Upper lobe of right lung (tissue), 1 donor: Measurements from ENCODE around the gene TMCO5A. TPM values are rescaled to one million over a fixed set of nuclear protein-coding genes. Genes with fewer than 3 reads are reported as not detected.

Experiments
- ATAC-seq: fragments of 200-7000 bp; cut with Tn5 transposase; one replicate; pipeline ENCODE4 v1.9.1; 2020; ENCODE audit warnings: mild to moderate bottlenecking, moderate library complexity
- DNase-seq: peaks from one replicate; pipeline ENCODE4 v3.0.0-alpha.2; 2020
- H3K27ac ChIP-seq: fragments of 200-600 bp; one replicate; pipeline ENCODE4 v1.8.0; 2022
- H3K27me3 ChIP-seq: fragments of 200-600 bp; one replicate; pipeline ENCODE4 v1.8.0; 2022; ENCODE audit warnings: mild to moderate bottlenecking
- H3K36me3 ChIP-seq: fragments of 200-600 bp; one replicate; pipeline ENCODE4 v1.8.0; 2022
- H3K4me1 ChIP-seq: fragments of 200-600 bp; one replicate; pipeline ENCODE4 v1.8.0; 2022
- H3K4me3 ChIP-seq: fragments of 200-600 bp; one replicate; pipeline ENCODE4 v1.8.0; 2022; ENCODE audit warnings: mild to moderate bottlenecking
- H3K9me3 ChIP-seq: fragments of 200-600 bp; one replicate; pipeline ENCODE4 v1.8.0; 2022
- intact Hi-C: fragments of 100-400 bp; cut with DNase I; formaldehyde crosslinking; loops from one replicate; pipeline ENCODE4 v1.11.0; 2022
- long read RNA-seq: library from polyadenylated mRNA; unstranded; transcript quantifications from one replicate; pipeline ENCODE4 v2.0.0, GENCODE V29; 2021
- total RNA-seq: library from RNA; stranded (reverse); fragmentation: NEBNext Ultra II Directional; extraction: Animal tissue kit (Norgen Biotek cat#: 25700); gene quantifications from one replicate; pipeline ENCODE4 v1.2.1, GENCODE V29; 2021
- TF ChIP-seq, protein P1 (sequence below): fragments of 200-600 bp; IDR thresholded peaks from one replicate; pipeline ENCODE4 v1.8.0; 2022; ENCODE audit warnings: antibody characterized with exemption
- donor health status: DM: no; HTN: yes; CAD: no; lungs with severe emphysema.

The TMCO5A gene
- not detected for total RNA-seq
- long read RNA-seq = 0 reads

GRCh38 chr15:37934340-37934739 is at the start of gene TMCO5A:
TSS of gene TMCO5A (plus strand) at chr15:37934640. CDS start at chr15:37936324, 1,684 bp downstream.
- Histone ChIP-seq H3K36me3 (no peaks in the 10 kb centered on the region), H3K27ac (no peak within 1 kb of the TSS), H3K9me3 (no peaks in the 10 kb centered on the region), H3K4me1 (no peaks in the 10 kb centered on the region), H3K27me3 (no peaks in the 10 kb centered on the region), H3K4me3 (no peak within 1 kb of the TSS)
- DNase-seq (no peak), ATAC-seq (no peak)
- TF ChIP-seq, protein P1, sequence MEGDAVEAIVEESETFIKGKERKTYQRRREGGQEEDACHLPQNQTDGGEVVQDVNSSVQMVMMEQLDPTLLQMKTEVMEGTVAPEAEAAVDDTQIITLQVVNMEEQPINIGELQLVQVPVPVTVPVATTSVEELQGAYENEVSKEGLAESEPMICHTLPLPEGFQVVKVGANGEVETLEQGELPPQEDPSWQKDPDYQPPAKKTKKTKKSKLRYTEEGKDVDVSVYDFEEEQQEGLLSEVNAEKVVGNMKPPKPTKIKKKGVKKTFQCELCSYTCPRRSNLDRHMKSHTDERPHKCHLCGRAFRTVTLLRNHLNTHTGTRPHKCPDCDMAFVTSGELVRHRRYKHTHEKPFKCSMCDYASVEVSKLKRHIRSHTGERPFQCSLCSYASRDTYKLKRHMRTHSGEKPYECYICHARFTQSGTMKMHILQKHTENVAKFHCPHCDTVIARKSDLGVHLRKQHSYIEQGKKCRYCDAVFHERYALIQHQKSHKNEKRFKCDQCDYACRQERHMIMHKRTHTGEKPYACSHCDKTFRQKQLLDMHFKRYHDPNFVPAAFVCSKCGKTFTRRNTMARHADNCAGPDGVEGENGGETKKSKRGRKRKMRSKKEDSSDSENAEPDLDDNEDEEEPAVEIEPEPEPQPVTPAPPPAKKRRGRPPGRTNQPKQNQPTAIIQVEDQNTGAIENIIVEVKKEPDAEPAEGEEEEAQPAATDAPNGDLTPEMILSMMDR = no peak
- intact Hi-C loops = no loop called here

DNA sequence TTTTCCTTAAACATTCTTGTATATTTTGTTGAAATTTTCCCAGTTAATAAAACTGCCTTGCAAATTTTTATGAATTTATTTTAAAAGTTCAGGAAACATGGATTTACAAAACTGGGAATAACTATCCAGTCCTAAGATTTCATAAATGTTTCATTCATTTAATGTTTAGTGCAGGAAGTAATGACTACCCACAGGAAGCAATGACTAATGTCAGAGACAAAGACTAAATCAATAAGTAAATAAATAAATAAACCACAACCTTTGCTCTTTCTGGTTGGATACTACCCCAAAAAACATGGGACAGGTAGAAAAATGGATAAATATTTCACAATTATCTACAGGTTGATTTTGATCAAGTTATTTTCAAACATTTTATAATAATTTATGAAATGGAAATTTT is 48.8 kb upstream of the TMCO5A start:
- no peak for ATAC-seq
- peaks cover 12% of the 10 kb centered on the region for H3K27me3 ChIP-seq
- TF ChIP-seq, protein P1 = no peak
- no peak overlapping the region for H3K4me3 ChIP-seq
- H3K36me3 ChIP-seq = no peaks in the 10 kb centered on the region
- H3K27ac ChIP-seq = no peak overlapping the region
- no peak for DNase-seq
- no peaks in the 10 kb centered on the region for H3K9me3 ChIP-seq
- no peaks in the 10 kb centered on the region for H3K4me1 ChIP-seq
- intact Hi-C loops = no loop called here

- Histone ChIP-seq H3K9me3 (no peaks in the 10 kb centered on the region), H3K27me3 (peaks cover 6% of the 10 kb centered on the region), H3K36me3 (no peaks in the 10 kb centered on the region), H3K27ac (no peak overlapping the region), H3K4me1 (no peaks in the 10 kb centered on the region), H3K4me3 (no peak overlapping the region)
- intact Hi-C loops = no loop called here
- ATAC-seq = no peak
- DNase-seq = no peak
- TF ChIP-seq, protein P1 = no peak
These were observed 46.1 kb upstream of the TMCO5A start for GRCh38 chr15:37888356-37888755.

DNA sequence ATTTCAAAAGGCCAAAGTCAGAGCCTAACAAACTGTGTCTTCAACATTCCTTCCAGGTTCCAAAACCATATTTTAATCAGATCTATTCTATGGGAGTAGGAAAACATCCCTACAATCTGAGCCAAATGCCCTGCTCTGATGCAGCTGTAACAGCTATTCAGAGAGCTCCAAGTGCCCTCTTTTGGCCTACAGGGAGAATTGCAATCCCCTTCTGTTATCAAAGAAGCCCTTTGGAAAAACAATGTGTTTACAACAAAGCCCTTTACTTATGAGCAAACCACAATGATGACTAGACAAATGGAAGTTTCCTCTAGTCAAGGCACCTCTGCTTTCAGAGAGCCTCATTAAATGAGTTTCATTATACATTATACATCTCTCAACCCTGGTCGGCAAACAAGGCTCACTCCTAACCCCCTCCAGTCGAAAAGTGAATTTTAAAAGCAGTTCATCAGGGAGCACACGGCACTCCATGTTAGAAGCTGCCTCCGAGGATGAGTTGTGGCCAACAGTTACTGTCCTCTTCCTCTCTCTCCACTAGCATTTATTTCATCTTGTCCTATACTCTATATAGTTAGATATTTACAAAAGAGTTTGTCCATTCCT is 42.6 kb upstream of the TMCO5A start:
- no peaks in the 10 kb centered on the region for H3K36me3 ChIP-seq
- intact Hi-C loops = no loop called here
- H3K27me3 ChIP-seq = no peaks in the 10 kb centered on the region
- DNase-seq = no peak
- TF ChIP-seq, protein P1 = peak; percentile 83
- H3K4me1 ChIP-seq = no peaks in the 10 kb centered on the region
- H3K4me3 ChIP-seq = no peak overlapping the region
- ATAC-seq = peak; percentile 81
- no peak overlapping the region for H3K27ac ChIP-seq
- no peaks in the 10 kb centered on the region for H3K9me3 ChIP-seq

DNA sequence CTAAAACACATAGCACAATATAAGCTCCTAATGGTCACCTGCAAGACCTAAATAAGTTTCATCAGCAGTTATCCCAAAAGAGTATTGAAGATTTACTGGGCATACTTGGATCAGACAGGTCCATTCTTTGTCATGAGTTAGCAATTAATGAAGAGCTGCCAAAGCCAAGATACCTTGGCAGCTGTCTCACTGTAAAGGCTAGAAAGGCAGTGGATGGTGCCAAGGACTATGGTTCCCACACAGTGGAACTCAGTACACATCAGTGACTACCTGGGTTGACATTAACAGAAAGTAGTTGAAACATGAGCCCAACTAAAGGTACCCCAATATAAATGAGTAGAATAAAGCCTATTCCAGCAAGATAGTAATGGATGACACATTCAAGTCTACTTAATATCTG is 41.1 kb upstream of the TMCO5A start:
- no peaks in the 10 kb centered on the region for H3K9me3 ChIP-seq
- H3K36me3 ChIP-seq = no peaks in the 10 kb centered on the region
- ATAC-seq (no peak), DNase-seq (no peak)
- no peak overlapping the region for H3K27ac ChIP-seq
- no peak overlapping the region for H3K4me3 ChIP-seq
- no peaks in the 10 kb centered on the region for H3K4me1 ChIP-seq
- no peaks in the 10 kb centered on the region for H3K27me3 ChIP-seq
- TF ChIP-seq, protein P1 = no peak
- intact Hi-C loops = no loop called here

- no peak overlapping the region for H3K27ac ChIP-seq
- TF ChIP-seq, protein P1 = no peak
These were observed 36.1 kb upstream of the TMCO5A start for GRCh38 chr15:37898362-37898761.

More at GRCh38 chr15:37898362-37898761, 36.1 kb upstream of the TMCO5A start:
- intact Hi-C loops = no loop called here
- no peak overlapping the region for H3K4me3 ChIP-seq
- no peaks in the 10 kb centered on the region for H3K27me3 ChIP-seq
- H3K4me1 ChIP-seq = no peaks in the 10 kb centered on the region
- ATAC-seq (no peak), DNase-seq (no peak)
- no peaks in the 10 kb centered on the region for H3K9me3 ChIP-seq
- H3K36me3 ChIP-seq = no peaks in the 10 kb centered on the region
